ENCODE data around the gene GRK5. TPM values are rescaled to one million over a fixed set of nuclear protein-coding genes. Genes with fewer than 3 reads are reported as not detected.
A peak's percentile ranks its signal among the peaks of the same experiment; 100 is the strongest.
"Not testable (repeated sequence)": the region's sequence is repeated elsewhere in the genome, so short reads cannot be mapped to it uniquely, and the experiment has no call there.

The GRK5 gene
- total RNA-seq, 1 donor from 2014 or later: 68.7 TPM

GRCh38 chr10:119222966-119223386, 15.6 kb downstream of the GRK5 start:
- no peak for TF ChIP-seq CTCF (IDR thresholded peaks at IDR 0.05)
- ATAC-seq (peak; percentile 6 to 21), DNase-seq (no peak)
- Histone ChIP-seq H3K27ac (peak overlapping the region; percentile 70), H3K9me3 (no peaks in the 10 kb centered on the region), H3K4me3 (peak overlapping the region; percentile 7), H3K36me3 (no peaks in the 10 kb centered on the region), H3K4me1 (peaks cover 71% of the 10 kb centered on the region), H3K27me3 (ENCODE audit: low read depth) (no peaks in the 10 kb centered on the region)
- intact Hi-C loops (cut with DNase I): no loop called here

GRCh38 chr10:119225083-119225658, 17.8 kb downstream of the GRK5 start:
- no peaks in the 10 kb centered on the region for H3K27me3 ChIP-seq (ENCODE audit: low read depth)
- intact Hi-C loops (cut with DNase I): no loop called here
- peak overlapping the region; percentile 2 for H3K27ac ChIP-seq
- no peak for ATAC-seq
- DNase-seq: no peak
- H3K4me1 ChIP-seq: peaks cover 55% of the 10 kb centered on the region
- H3K9me3 ChIP-seq: no peaks in the 10 kb centered on the region
- TF ChIP-seq CTCF (IDR thresholded peaks at IDR 0.05): no peak
- no peaks in the 10 kb centered on the region for H3K36me3 ChIP-seq
- no peak overlapping the region for H3K4me3 ChIP-seq

- Histone ChIP-seq H3K9me3 (no peaks in the 10 kb centered on the region), H3K27me3 (ENCODE audit: low read depth) (no peaks in the 10 kb centered on the region), H3K4me1 (peaks cover 41% of the 10 kb centered on the region), H3K27ac (no peak overlapping the region), H3K4me3 (no peak overlapping the region), H3K36me3 (no peaks in the 10 kb centered on the region)
- no peak for TF ChIP-seq CTCF (IDR thresholded peaks at IDR 0.05)
- intact Hi-C loops (cut with DNase I): no loop called here
- no peak for DNase-seq
- ATAC-seq: no peak
These were observed 20.5 kb downstream of the GRK5 start for GRCh38 chr10:119227825-119228224.

DNA sequence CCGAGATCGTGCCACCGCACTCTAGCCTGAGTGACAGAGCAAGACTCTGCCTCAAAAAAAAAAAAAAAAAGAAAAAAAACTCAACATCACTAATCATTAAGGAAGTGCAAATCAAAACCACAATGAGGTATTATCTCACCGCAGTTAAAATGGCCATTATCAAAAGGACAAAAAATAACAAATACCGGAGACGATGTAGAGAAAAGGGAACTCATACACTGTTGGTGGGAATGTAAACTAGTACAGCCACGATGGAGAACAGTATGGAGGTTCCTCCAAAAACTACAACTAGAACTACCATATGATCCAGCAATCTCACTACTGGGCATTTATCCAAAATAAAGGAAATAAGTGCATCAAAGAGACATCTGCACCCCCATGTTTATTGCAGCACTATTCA, 24.3 kb downstream of the GRK5 start:
- Histone ChIP-seq H3K9me3 (no peaks in the 10 kb centered on the region), H3K36me3 (no peaks in the 10 kb centered on the region), H3K27me3 (ENCODE audit: low read depth) (no peaks in the 10 kb centered on the region), H3K27ac (no peak overlapping the region), H3K4me1 (peaks cover 51% of the 10 kb centered on the region), H3K4me3 (no peak overlapping the region)
- intact Hi-C loops (cut with DNase I): no loop called here
- no peak for ATAC-seq
- DNase-seq: no peak
- TF ChIP-seq CTCF (IDR thresholded peaks at IDR 0.05): no peak

DNA sequence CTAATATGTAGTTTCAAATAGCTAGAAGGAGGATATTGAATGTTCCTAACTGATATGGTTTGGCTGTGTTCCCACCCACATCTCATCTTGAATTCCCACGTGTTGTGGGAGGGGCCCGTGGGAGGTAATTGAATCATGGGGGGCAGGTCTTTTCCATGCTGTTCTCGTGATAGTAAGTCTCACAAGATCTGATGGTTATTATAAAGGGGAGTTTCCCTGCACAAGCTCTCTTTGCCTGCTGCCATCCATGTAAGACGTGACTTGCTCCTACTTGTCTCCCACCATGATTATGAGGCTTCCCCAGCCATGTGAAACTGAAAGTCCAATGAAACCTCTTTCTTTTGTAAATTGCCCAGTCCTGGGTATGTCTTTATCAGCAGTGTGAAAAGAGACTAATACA, 25.1 kb downstream of the GRK5 start:
- H3K36me3 ChIP-seq; H3K9me3 ChIP-seq; H3K27me3 ChIP-seq (ENCODE audit: low read depth); DNase-seq; ATAC-seq; intact Hi-C loops (cut with DNase I); H3K4me3 ChIP-seq: not testable (repeated sequence)
- H3K4me1 ChIP-seq: peaks cover 59% of the 10 kb centered on the region
- peak overlapping the region; percentile 37 for H3K27ac ChIP-seq

GRCh38 chr10:119233123-119233820, 25.9 kb downstream of the GRK5 start:
- TF ChIP-seq CTCF (IDR thresholded peaks at IDR 0.05): no peak
- intact Hi-C loops (cut with DNase I): no loop called here
- Histone ChIP-seq H3K36me3 (no peaks in the 10 kb centered on the region), H3K4me3 (no peak overlapping the region), H3K4me1 (peaks cover 67% of the 10 kb centered on the region), H3K9me3 (no peaks in the 10 kb centered on the region), H3K27ac (peak overlapping the region; percentile 37), H3K27me3 (ENCODE audit: low read depth) (no peaks in the 10 kb centered on the region)
- no peak for DNase-seq
- no peak for ATAC-seq
